GM21515 (cell line): Measurements from ENCODE around the gene SSR4.

ENCODE experiments used
- ATAC-seq: cut with Tn5 transposase; IDR thresholded peaks from one replicate; pipeline ENCODE4 v1.9.1; 2021; ENCODE audit not compliant: unreplicated experiment

The SSR4 gene

GRCh38 chrX:153780678-153781427, 13.6 kb upstream of the SSR4 start, which contains the start of gene SRPK3:
Gene SRPK3, plus strand, starts transcription at chrX:153781041. Its CDS starts 46 bp downstream, at chrX:153781087.
- ATAC-seq: no peak

- ATAC-seq: no peak
Observed at GRCh38 chrX:153781428-153782047, 12.9 kb upstream of the SSR4 start.

DNA sequence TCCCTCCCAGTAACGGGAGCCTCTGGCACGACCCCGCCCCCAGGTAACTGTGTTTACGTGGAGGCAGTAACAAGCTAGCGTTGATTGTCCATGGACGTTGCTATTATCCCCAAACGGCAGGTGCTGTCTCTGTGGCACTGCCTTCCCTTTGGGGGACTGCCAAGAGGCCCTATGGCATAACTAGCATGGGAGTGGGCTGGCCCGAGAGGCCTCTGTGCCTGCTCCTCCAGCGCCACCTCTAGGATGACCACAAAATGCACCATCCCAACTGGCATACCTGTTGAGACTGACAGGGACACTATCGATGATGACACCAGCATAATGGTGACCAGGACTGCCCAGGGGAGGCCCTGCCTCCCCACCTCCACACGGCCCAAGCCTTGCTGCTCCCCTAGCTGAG, 12.2 kb upstream of the SSR4 start:
- no peak for ATAC-seq

DNA sequence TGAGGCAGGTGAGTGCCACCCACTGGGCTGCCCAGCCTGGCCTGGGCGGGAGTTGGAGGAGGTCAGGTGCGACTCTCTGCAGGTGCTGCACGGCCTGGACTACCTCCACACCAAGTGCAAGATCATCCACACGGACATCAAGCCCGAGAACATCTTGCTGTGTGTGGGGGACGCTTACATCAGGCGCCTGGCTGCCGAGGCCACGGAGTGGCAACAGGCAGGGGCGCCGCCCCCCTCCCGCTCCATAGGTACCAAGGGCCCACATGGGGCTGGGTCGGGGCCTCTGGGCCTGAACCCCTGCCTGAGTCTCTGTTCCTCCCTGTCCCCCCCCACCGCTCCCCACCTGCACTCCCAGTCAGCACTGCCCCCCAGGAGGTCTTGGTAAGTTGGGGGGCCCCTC, 11.6 kb upstream of the SSR4 start:
- no peak for ATAC-seq

GRCh38 chrX:153783378-153784013, 11.0 kb upstream of the SSR4 start:
- no peak for ATAC-seq

- ATAC-seq: no peak
Observed at GRCh38 chrX:153784325-153784967, 10.0 kb upstream of the SSR4 start.

DNA sequence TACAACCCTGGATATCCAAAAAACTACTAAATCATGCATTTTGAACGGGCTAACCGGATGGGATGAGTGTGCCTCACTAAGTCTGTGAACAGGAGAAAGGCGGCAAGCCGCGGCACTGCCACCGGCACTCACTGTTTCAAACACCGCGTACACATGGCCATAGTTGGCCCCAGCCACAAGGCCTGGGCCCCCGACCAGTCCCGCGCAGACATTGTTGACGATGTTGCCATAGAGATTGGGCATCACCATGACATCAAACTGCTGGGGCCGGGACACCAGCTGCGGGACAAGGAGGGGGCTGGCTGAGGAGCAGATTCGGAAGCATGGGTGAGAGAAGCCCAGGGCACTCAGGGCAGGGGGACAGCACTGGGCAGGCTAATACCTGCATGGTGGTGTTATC, 7.8 kb upstream of the SSR4 start:
- no peak for ATAC-seq

DNA sequence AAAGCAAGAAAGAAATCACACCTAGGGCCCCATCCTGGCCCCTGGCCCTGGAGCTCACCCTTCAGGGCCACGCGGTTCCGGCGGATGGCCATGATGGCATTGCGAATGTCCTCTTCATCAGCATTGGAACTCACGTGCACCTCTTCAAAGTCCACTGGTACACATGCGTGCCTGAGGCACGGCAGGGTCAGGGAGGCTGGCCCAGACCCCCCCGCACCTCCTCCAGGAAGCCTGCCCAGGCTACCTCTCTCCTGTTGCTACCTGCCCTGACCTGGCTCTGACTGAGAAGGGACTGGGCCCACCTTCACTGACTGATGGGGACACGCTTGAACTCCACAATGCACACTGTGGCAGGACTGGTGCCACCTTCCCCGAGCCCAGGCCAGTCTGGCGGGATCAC, 4.8 kb upstream of the SSR4 start:
- ATAC-seq: no peak

DNA sequence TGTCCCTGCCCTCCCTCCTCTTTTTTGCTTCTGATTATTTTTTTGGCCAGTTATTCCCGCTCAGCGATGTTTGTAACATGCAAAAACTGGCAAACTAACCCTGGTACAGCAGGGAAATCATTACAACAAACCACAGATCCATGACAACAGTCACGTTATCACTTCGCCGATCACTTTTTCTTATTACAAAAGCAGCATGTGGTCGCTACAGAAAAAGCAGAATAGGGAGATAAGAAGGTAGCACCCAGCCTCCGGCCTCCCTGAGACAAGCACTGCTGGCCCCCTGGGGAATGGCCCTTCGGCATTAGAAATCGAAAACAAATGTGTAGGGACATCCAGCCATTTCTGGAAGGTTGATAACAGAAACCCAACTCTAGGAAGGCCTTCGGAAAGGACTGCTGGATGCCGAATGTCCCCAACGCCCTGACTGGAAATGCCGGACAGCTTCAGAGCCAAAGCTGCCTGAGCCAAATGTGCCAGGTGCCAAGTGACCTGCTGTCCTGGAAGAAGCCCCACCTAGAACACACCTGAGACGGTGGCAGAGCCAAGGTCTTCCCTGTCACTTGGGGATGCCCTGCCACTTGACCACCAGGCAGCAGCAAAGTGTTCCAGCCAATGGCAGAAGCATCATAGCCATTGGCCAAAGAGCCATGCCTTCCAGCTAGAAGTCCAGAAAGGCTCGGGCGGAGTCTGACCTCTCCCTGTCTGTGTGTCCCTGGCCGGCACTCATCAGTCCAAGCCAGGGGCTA, 3.2 kb upstream of the SSR4 start:
- ATAC-seq: no peak

- no peak for ATAC-seq
Observed at GRCh38 chrX:153792368-153792767, 2.1 kb upstream of the SSR4 start.

GRCh38 chrX:153793291-153793690, 1.2 kb upstream of the SSR4 start:
- ATAC-seq: no peak

DNA sequence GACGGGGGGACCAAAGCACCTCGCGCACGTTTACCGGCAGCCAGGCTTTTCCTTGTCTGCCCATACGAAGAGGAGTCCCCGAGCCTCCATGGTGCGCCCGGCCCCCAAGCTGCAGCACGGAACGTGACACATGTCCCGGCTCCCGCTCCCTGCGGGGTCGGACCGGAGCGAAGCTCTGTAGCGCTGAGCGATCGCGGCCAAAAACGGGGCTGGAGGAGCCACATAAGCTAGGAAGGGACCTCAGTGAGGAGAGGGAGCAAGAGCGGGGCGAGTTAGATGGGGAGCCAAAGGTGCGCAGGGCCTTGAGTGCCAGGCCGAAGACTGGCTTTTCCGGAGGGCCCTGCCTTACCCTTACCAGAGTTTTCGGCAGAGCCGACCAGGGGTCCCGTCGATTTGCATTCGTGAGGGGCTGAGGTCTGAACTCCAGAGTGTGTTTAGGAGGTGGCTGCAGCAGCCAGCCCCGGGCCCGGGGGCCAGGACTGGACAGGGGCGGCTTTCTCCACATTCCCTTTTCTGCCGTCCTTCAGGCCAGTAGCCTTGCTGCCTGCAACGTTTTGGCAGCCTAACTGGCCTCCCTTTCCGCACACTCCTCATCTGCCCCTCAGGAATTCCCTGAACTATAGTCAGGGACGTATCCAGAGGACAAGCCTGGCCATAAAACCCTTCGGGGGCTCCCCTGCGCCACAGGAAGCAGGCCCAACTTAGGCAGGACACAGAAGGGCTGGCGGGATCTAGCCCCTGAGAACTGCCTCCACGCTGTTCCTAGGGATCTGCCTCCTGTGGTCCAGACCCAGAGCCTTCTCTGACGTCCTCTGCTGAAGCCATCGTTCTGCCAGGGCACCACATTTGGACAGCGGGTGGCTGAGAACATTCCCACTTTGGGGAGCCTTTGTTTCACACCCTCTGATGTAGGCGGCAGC, 689 bp downstream of the SSR4 start:
- ATAC-seq: no peak

- ATAC-seq: no peak
Observed at GRCh38 chrX:153797415-153798015, 3.0 kb downstream of the SSR4 start.

DNA sequence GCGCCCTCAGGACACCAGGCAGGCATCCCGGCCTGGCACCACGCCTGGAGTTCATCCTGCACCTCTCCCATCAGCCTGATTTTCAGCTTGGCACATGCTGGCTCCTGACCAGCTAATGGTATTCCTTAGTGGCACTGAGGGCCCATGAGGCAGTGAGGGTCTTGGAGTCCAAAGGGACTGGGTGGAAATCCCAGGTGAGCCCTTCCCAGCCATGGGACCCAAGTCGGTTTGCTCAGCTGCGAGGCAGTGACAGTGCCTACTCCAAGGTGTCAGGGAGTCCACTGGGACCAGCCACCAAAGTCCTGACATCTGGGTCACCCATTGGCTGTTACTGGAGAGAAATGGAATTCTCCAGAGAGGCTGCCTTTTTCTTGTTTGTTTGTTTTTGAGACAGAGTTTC, 4.9 kb downstream of the SSR4 start:
- no peak for ATAC-seq

DNA sequence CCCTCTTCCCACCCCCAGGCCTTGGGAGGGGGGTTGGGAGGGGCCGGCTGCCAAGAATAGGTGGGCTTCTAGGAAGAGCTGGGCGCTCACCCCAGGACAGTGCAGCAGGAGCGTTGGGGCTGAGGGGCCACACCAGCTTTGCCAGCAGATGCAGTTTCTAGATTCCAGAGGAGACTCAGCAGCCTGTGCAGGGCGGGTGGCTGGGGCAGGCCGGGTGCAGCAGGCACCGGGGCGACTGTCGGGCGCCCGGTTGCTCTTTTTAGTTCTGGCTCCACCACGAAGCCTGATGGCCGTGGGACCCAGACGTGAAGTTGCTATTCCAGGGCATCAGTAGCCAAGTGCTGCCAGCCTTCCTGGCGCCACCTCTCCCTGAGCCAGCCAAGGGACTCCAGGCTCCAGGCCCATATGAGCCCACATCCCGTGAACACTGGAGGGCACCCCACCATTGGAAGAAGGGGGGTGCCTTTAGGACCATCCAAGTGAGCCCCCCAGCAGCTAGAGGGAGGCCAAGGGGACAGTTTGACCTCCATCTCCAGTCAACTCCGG, 5.8 kb downstream of the SSR4 start:
- ATAC-seq: no peak

- ATAC-seq: no peak
Observed at GRCh38 chrX:153800746-153801145, 6.3 kb downstream of the SSR4 start.

DNA sequence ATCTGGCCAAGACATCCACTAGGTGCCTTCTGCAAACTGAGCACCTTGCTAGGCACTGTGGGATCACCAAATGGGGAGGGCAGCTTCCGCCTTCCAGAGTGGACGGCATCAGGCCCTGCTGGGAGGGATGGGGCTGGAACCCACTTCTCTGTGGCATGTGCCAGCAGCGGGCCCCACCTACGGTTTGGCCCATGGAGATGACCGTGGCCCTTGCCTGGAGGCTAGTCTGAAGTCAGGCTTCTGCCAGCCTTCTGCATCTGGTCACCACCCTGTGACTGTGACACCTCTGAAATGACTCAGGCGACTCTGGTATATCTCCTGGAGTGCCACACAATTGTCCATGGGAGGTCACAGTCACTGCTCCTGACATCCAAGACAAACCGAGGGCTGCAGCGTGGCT, 7.2 kb downstream of the SSR4 start:
- no peak for ATAC-seq

DNA sequence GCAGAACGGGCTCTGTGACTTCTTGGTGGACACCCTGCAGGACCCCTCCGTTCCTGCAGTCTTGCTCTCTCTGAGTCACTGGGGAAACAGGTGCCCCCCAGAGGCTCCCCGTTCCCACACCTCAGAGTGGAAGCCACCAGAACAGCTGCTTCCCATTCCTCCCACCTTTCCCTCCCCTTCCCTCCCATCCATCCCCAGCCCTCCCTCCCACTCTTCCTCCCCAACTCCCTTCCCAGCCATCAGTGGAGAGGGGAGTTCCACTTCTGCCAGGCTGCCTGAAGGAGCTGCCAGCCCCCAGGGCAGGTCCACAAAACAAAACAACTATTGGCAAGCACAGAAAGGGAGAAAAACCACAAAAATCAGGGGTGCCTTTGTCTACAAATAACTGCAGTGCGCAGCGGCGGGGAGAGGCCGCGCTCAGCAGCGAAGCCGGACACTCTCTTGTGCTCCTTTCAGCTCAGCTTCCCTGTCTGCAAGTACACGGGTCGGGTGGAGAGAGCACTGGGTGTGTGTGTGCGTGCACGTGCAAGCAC, 8.1 kb downstream of the SSR4 start:
- no peak for ATAC-seq
